Gastrocnemius medialis (tissue), 4 donors: ENCODE results near the gene KLHDC7A. TPM values are rescaled to one million over a fixed set of nuclear protein-coding genes. Genes with fewer than 3 reads are reported as not detected.

ENCODE experiments used
- ATAC-seq, 2 donors: fragments of 150-250 bp; one replicate each; pipeline ENCODE4 v1.9.1; 2016
- DNase-seq, 2 donors: peaks; one replicate each; pipeline ENCODE4 v3.0.0-alpha.2; 2019
- H3K27ac ChIP-seq, 4 donors: fragments of 200-600 bp; sonication (generic); 1 replicate in 1 of 4; 2 replicates in 3 of 4; pipeline ENCODE4 v1.5.1; 2016 to 2018; ENCODE audit warnings: mild to moderate bottlenecking in 2 of 4, moderate library complexity in 1 of 4
- H3K27me3 ChIP-seq, 3 donors: fragments of 200-600 bp; sonication (generic) in 2 of 3; 1 replicate in 1 of 3; 2 replicates in 2 of 3; pipeline versions ENCODE4 v1.5.1 to v1.6.0; 2016 to 2019; ENCODE audit warnings: mild to moderate bottlenecking in 1 of 3, moderate library complexity in 1 of 3
- H3K36me3 ChIP-seq, 2 donors: fragments of 200-600 bp; sonication (generic) in 1 of 2; one replicate each; pipeline ENCODE4 v1.5.1; 2017 to 2018
- H3K4me1 ChIP-seq, 2 donors: fragments of 200-600 bp; sonication (generic) in 1 of 2; one replicate each; pipeline ENCODE4 v1.5.1; 2016 to 2017; ENCODE audit warnings: mild to moderate bottlenecking in 2 of 2
- H3K4me3 ChIP-seq, 4 donors: fragments of 200-600 bp; sonication (generic) in 3 of 4; 1 replicate in 1 of 4; 2 replicates in 3 of 4; pipeline ENCODE4 v1.5.1; 2016 to 2019; ENCODE audit warnings: mild to moderate bottlenecking in 2 of 4
- H3K9me3 ChIP-seq, 3 donors: fragments of 200-600 bp; sonication (generic) in 2 of 3; 1 replicate in 1 of 3; 2 replicates in 2 of 3; pipeline ENCODE4 v1.5.1; 2016 to 2019
- POLR2A ChIP-seq, 2 donors: fragments of 450-650 bp; IDR thresholded peaks; one replicate each; pipeline ENCODE4 v1.6.1; 2017; ENCODE audit warnings: antibody characterized with exemption in 2 of 2, mild to moderate bottlenecking in 2 of 2, moderate library complexity in 2 of 2
- in situ Hi-C, 4 donors: fragments of 200-750 bp; cut with MboI; loops; one replicate each; pipeline versions ENCODE4 v1.15.0 to v1.8.0; 2017; ENCODE audit warnings: low sequenced_read_pairs in 4 of 4
- intact Hi-C: fragments of 100-400 bp; cut with DNase I; formaldehyde crosslinking; loops from one replicate; pipeline ENCODE4 v1.15.1; 2023; ENCODE audit warnings: low total_unique reads
- total RNA-seq, 4 donors: library from RNA; depleted of rRNA; stranded (reverse); fragments of >200 nt; gene quantifications; one replicate each; pipeline versions ENCODE4 v1.1.0 to v1.2.3, GENCODE V29; 2016
- TF ChIP-seq, protein P1 (sequence below), 5 experiments: fragments of 450-650 bp in 3 of 5; fragments of 200-600 bp in 2 of 5; sonication (generic) in 2 of 5; IDR thresholded peaks in 4 of 5; conservative IDR thresholded peaks in 1 of 5; 1 replicate in 4 of 5; 2 replicates in 1 of 5; pipeline ENCODE4 v1.5.1; 2016 to 2019; ENCODE audit warnings: antibody characterized with exemption in 5 of 5, mild to moderate bottlenecking in 3 of 5, moderate library complexity in 3 of 5

Gene KLHDC7A
- total RNA-seq, 4 donors from 2014 or later, result 0.13 TPM; not detected in 3

DNA sequence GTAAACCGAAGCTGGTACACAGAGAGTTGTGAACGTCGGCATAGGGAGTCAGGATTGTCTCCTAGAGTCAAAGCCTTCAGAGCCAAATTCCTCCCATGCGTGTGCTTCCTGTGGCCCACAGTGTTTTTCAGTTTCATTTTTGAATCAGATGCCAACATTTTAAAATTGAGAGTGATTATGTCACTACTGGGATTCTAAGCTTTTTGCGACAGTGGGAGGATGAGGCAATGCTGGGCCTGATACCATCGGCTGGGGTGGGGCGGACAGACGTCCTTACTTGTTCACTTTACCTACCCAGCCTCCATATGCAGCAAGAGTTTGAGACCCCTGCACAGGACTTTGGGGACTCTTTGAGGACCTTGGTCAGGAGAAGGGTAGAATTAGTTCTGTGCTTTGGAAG lies 1.3 kb upstream of the KLHDC7A start:
- ATAC-seq, result no peak
- in situ Hi-C loops, result no loop called here
- intact Hi-C loops, result no loop called here

DNA sequence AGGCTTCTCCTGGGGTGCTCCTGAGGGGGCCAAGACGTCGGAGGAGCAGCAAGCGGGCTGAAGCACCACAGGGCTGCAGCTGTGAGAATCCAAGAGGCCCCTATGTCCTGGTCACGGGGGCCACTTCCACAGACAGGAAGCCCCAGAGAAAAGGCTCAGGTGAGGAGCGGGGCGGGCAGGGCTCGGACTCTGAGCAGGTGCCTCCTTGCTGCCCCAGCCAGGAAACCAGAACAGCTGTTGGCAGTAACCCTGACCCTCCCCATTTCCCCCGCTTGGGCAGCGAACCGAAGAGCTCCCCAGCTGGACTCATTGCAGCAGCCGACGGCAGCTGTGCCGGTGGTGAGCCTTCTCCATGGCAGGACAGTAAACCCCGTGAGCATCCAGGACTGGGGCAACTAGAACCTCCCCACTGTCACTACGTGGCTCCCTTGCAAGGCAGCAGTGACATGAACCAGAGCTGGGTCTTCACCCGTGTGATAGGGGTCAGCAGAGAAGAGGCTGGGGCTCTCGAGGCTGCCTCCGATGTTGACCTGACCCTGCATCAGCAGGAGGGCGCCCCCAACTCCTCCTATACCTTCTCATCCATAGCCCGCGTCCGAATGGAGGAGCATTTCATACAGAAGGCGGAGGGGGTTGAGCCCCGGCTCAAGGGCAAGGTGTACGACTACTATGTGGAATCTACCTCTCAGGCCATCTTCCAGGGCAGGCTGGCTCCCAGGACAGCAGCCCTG lies 625 bp downstream of the KLHDC7A start:
- H3K4me1 ChIP-seq, result no peaks in the 10 kb centered on the region
- peaks cover 0 to 37% (median 22%) of the 10 kb centered on the region in 3 donors for H3K27me3 ChIP-seq
- no peak for TF ChIP-seq POLR2A (IDR thresholded peaks at IDR 0.05)
- TF ChIP-seq, protein P1, sequence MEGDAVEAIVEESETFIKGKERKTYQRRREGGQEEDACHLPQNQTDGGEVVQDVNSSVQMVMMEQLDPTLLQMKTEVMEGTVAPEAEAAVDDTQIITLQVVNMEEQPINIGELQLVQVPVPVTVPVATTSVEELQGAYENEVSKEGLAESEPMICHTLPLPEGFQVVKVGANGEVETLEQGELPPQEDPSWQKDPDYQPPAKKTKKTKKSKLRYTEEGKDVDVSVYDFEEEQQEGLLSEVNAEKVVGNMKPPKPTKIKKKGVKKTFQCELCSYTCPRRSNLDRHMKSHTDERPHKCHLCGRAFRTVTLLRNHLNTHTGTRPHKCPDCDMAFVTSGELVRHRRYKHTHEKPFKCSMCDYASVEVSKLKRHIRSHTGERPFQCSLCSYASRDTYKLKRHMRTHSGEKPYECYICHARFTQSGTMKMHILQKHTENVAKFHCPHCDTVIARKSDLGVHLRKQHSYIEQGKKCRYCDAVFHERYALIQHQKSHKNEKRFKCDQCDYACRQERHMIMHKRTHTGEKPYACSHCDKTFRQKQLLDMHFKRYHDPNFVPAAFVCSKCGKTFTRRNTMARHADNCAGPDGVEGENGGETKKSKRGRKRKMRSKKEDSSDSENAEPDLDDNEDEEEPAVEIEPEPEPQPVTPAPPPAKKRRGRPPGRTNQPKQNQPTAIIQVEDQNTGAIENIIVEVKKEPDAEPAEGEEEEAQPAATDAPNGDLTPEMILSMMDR (IDR thresholded peaks at IDR 0.05 in 4 of 5, conservative IDR thresholded peaks at IDR 0.05 in 1 of 5), result no peak
- no peak overlapping the region for H3K27ac ChIP-seq
- intact Hi-C loops (no loop called here), in situ Hi-C loops (no loop called here)
- no peak overlapping the region for H3K4me3 ChIP-seq
- no peak for ATAC-seq
- no peaks in the 10 kb centered on the region for H3K36me3 ChIP-seq
- no peak for DNase-seq
- H3K9me3 ChIP-seq, result no peaks in the 10 kb centered on the region

More for the DNA sequence above, 1.3 kb upstream of the KLHDC7A start:
- Histone ChIP-seq H3K4me1 (no peaks in the 10 kb centered on the region), H3K27ac (no peak overlapping the region), H3K36me3 (no peaks in the 10 kb centered on the region), H3K4me3 (no peak overlapping the region), H3K27me3 (peaks cover 0 to 37% (median 22%) of the 10 kb centered on the region in 3 donors), H3K9me3 (no peaks in the 10 kb centered on the region)
- DNase-seq, result no peak
- TF ChIP-seq, protein P1 (IDR thresholded peaks at IDR 0.05 in 4 of 5, conservative IDR thresholded peaks at IDR 0.05 in 1 of 5), result no peak
- TF ChIP-seq POLR2A (IDR thresholded peaks at IDR 0.05), result no peak

DNA sequence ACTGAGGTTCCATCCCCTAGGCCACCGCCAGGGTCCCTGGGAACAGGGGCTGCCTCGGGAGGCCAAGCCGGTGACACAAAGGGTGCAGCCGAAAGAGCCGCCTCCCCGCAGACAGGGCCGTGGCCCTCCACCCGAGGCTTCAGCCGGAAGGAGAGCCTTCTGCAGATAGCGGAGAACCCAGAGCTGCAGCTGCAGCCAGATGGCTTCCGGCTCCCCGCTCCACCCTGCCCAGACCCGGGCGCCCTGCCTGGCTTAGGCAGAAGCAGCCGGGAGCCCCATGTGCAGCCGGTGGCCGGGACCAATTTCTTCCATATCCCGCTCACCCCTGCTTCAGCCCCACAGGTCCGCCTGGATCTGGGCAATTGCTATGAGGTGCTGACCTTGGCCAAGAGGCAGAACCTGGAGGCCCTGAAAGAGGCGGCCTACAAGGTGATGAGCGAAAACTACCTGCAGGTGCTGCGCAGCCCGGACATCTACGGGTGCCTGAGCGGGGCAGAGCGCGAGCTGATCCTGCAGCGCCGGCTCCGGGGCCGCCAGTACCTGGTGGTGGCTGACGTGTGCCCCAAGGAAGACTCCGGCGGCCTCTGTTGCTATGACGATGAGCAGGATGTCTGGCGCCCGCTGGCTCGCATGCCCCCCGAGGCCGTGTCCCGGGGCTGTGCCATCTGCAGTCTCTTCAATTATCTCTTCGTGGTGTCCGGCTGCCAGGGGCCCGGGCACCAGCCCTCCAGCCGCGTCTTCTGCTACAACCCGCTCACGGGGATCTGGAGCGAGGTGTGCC lies 1.4 kb downstream of the KLHDC7A start:
- DNase-seq, result no peak
- Histone ChIP-seq H3K27me3 (peaks cover 0 to 32% (median 20%) of the 10 kb centered on the region in 3 donors), H3K4me1 (no peaks in the 10 kb centered on the region), H3K36me3 (no peaks in the 10 kb centered on the region), H3K27ac (no peak overlapping the region), H3K9me3 (no peaks in the 10 kb centered on the region), H3K4me3 (no peak overlapping the region)
- TF ChIP-seq, protein P1 (IDR thresholded peaks at IDR 0.05 in 4 of 5, conservative IDR thresholded peaks at IDR 0.05 in 1 of 5), result no peak
- TF ChIP-seq POLR2A (IDR thresholded peaks at IDR 0.05), result no peak
- in situ Hi-C loops (no loop called here), intact Hi-C loops (no loop called here)
- no peak for ATAC-seq

DNA sequence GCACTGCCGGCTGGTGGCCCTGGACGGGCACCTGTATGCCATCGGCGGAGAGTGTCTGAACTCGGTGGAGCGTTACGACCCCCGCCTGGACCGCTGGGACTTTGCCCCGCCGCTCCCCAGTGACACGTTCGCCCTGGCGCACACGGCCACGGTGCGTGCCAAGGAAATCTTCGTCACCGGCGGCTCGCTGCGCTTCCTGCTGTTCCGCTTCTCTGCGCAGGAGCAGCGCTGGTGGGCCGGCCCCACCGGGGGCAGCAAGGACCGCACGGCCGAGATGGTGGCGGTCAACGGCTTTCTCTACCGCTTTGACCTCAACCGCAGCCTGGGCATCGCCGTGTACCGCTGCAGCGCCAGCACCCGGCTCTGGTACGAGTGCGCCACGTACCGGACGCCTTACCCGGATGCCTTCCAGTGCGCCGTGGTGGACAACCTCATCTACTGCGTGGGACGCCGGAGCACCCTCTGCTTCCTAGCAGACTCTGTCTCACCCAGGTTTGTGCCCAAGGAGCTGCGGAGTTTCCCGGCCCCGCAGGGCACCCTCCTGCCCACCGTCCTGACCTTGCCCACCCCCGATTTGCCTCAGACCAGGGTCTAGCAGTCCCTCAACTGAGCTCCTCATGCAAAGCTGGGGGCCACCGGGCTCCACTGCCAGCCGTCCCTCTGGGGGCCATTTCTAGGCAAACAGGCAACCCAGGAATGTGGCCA lies 2.1 kb downstream of the KLHDC7A start:
- H3K4me1 ChIP-seq, result no peaks in the 10 kb centered on the region
- no peak for TF ChIP-seq POLR2A (IDR thresholded peaks at IDR 0.05)
- TF ChIP-seq, protein P1 (IDR thresholded peaks at IDR 0.05 in 4 of 5, conservative IDR thresholded peaks at IDR 0.05 in 1 of 5), result no peak
- intact Hi-C loops (no loop called here), in situ Hi-C loops (no loop called here)
- no peak for ATAC-seq
- H3K36me3 ChIP-seq, result no peaks in the 10 kb centered on the region
- H3K4me3 ChIP-seq, result no peak overlapping the region
- no peak for DNase-seq
- no peak overlapping the region for H3K27ac ChIP-seq
- peaks cover 0 to 26% (median 15%) of the 10 kb centered on the region in 3 donors for H3K27me3 ChIP-seq
- H3K9me3 ChIP-seq, result no peaks in the 10 kb centered on the region
